ENCODE results near the gene PILRB. TPM values are rescaled to one million over a fixed set of nuclear protein-coding genes. Genes with fewer than 3 reads are reported as not detected.

PILRB gene
- total RNA-seq, 1 experiment from 2014 or later = 73.2 TPM

DNA sequence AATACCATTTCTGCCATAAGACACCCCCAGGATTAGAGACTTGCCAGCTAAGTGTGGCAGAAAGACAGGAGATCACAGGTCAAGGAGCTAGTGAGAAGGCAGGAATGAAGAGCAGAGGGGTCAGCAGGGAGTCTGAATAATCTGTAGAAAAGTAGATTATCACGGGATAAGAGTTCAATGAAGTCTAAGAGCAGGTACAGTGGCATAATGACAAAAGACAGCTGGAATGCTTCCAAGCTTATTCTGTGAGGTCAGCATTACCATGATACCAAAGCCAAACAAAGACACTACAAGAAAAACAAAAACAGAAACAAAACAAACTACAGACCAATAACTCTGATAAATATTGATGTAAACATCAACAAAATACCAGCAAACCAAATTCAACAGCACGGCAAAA is 36.2 kb downstream of the PILRB start:
- no peaks in the 10 kb centered on the region for H3K9me3 ChIP-seq (ENCODE audit: control insufficient read depth, insufficient read depth, low read depth, low read length)
- H3K27ac ChIP-seq (ENCODE audit: low read length) = no peak overlapping the region
- intact Hi-C loops (cut with micrococcal nuclease; ENCODE audit: unreplicated experiment) (no loop called here), in situ Hi-C loops (cut with HindIII; ENCODE audit: low pct_unique_long_range_greater_than_20kb, low sequenced_read_pairs) (no loop called here)
- ATAC-seq (no peak), DNase-seq (ENCODE audit: low read depth, low spot score) (no peak)
- no peaks in the 10 kb centered on the region for H3K4me1 ChIP-seq (ENCODE audit: control insufficient read depth, insufficient read depth, low read length)
- no peak overlapping the region for H3K4me3 ChIP-seq (ENCODE audit: low read depth in 2 of 2, low read length in 2 of 2)
- POLR2A ChIA-PET = interaction anchor here (0.6 kb wide), 1 partner anchor 75 kb away, joined by 9 read pairs; no protein-coding TSS in a partner anchor
- CTCF ChIA-PET = no interaction called here
- H3K27me3 ChIP-seq (ENCODE audit: control insufficient read depth, insufficient read depth, low read length) = no peaks in the 10 kb centered on the region
- H3K36me3 ChIP-seq (ENCODE audit: control insufficient read depth, insufficient read depth, low read length) = no peaks in the 10 kb centered on the region
- no peak for TF ChIP-seq SIN3A (IDR thresholded peaks at IDR 0.05; ENCODE audit: borderline replicate concordance, insufficient read depth, low read depth, low read length)
- no peak for TF ChIP-seq TCF7L2 (IDR thresholded peaks at IDR 0.05; ENCODE audit: low read depth, low read length)
- TF ChIP-seq, protein P1, sequence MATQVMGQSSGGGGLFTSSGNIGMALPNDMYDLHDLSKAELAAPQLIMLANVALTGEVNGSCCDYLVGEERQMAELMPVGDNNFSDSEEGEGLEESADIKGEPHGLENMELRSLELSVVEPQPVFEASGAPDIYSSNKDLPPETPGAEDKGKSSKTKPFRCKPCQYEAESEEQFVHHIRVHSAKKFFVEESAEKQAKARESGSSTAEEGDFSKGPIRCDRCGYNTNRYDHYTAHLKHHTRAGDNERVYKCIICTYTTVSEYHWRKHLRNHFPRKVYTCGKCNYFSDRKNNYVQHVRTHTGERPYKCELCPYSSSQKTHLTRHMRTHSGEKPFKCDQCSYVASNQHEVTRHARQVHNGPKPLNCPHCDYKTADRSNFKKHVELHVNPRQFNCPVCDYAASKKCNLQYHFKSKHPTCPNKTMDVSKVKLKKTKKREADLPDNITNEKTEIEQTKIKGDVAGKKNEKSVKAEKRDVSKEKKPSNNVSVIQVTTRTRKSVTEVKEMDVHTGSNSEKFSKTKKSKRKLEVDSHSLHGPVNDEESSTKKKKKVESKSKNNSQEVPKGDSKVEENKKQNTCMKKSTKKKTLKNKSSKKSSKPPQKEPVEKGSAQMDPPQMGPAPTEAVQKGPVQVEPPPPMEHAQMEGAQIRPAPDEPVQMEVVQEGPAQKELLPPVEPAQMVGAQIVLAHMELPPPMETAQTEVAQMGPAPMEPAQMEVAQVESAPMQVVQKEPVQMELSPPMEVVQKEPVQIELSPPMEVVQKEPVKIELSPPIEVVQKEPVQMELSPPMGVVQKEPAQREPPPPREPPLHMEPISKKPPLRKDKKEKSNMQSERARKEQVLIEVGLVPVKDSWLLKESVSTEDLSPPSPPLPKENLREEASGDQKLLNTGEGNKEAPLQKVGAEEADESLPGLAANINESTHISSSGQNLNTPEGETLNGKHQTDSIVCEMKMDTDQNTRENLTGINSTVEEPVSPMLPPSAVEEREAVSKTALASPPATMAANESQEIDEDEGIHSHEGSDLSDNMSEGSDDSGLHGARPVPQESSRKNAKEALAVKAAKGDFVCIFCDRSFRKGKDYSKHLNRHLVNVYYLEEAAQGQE (IDR thresholded peaks at IDR 0.05; ENCODE audit: insufficient read depth in 1 of 2, low read depth in 2 of 2, low read length in 1 of 2) = no peak
- TF ChIP-seq, protein P2, sequence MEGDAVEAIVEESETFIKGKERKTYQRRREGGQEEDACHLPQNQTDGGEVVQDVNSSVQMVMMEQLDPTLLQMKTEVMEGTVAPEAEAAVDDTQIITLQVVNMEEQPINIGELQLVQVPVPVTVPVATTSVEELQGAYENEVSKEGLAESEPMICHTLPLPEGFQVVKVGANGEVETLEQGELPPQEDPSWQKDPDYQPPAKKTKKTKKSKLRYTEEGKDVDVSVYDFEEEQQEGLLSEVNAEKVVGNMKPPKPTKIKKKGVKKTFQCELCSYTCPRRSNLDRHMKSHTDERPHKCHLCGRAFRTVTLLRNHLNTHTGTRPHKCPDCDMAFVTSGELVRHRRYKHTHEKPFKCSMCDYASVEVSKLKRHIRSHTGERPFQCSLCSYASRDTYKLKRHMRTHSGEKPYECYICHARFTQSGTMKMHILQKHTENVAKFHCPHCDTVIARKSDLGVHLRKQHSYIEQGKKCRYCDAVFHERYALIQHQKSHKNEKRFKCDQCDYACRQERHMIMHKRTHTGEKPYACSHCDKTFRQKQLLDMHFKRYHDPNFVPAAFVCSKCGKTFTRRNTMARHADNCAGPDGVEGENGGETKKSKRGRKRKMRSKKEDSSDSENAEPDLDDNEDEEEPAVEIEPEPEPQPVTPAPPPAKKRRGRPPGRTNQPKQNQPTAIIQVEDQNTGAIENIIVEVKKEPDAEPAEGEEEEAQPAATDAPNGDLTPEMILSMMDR (IDR thresholded peaks at IDR 0.05) = no peak
- no peak for TF ChIP-seq POLR2AphosphoS5 (IDR thresholded peaks at IDR 0.05; ENCODE audit: low read depth, low read length)
- no TSS peak for BruUV-seq (replicated peaks)

DNA sequence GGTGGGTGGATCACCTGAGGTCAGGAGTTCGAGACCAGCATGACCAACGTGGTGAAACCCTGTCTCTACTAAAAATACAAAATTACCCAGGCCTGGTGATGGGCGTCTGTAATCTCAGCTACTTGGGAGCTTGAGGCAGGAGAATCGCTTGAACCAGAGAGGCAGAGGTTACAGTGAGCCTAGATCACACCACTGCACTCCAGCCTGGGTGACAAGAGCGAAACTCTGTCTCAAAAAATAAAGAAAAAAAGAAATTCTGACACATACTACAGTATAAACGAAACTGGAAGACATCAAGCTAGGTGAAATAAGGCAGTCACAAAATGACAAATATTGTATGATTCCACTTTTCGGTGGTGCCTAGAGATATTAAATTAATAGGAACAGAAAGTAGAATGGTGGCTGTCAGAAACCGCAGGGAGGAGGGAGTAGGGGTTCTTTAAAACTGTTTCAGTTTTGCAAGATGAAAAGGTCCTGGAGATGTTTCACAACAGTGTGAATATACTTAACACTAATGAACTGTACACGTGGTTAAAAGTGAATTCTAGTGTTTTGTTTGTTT is 38.6 kb downstream of the PILRB start:
- Histone ChIP-seq H3K27ac (ENCODE audit: low read length) (no peak overlapping the region), H3K4me3 (ENCODE audit: low read depth in 2 of 2, low read length in 2 of 2) (no peak overlapping the region), H3K36me3 (ENCODE audit: control insufficient read depth, insufficient read depth, low read length) (no peaks in the 10 kb centered on the region), H3K9me3 (ENCODE audit: control insufficient read depth, insufficient read depth, low read depth, low read length) (no peaks in the 10 kb centered on the region), H3K27me3 (ENCODE audit: control insufficient read depth, insufficient read depth, low read length) (no peaks in the 10 kb centered on the region), H3K4me1 (ENCODE audit: control insufficient read depth, insufficient read depth, low read length) (no peaks in the 10 kb centered on the region)
- in situ Hi-C loops (cut with HindIII; ENCODE audit: low pct_unique_long_range_greater_than_20kb, low sequenced_read_pairs) = no loop called here
- ATAC-seq (no peak), DNase-seq (ENCODE audit: low read depth, low spot score) (no peak)
- TF ChIP-seq, protein P1 (IDR thresholded peaks at IDR 0.05; ENCODE audit: insufficient read depth in 1 of 2, low read depth in 2 of 2, low read length in 1 of 2) = no peak
- TF ChIP-seq TCF7L2 (IDR thresholded peaks at IDR 0.05; ENCODE audit: low read depth, low read length) (no peak), POLR2AphosphoS5 (IDR thresholded peaks at IDR 0.05; ENCODE audit: low read depth, low read length) (no peak), SIN3A (IDR thresholded peaks at IDR 0.05; ENCODE audit: borderline replicate concordance, insufficient read depth, low read depth, low read length) (no peak)
- TF ChIP-seq, protein P2 (IDR thresholded peaks at IDR 0.05) = no peak
- intact Hi-C loops (cut with micrococcal nuclease; ENCODE audit: unreplicated experiment) = no loop called here
- POLR2A ChIA-PET = interaction anchor here (0.5 to 0.6 kb wide), 2 partner anchors 53 to 147 kb away, joined by 4 to 5 read pairs; no protein-coding TSS in a partner anchor
- CTCF ChIA-PET = no interaction called here
- BruUV-seq (replicated peaks) = no TSS peak
